ENCODE results near the gene LRRC61. TPM values are rescaled to one million over a fixed set of nuclear protein-coding genes. Genes with fewer than 3 reads are reported as not detected.

Gene LRRC61, protein sequence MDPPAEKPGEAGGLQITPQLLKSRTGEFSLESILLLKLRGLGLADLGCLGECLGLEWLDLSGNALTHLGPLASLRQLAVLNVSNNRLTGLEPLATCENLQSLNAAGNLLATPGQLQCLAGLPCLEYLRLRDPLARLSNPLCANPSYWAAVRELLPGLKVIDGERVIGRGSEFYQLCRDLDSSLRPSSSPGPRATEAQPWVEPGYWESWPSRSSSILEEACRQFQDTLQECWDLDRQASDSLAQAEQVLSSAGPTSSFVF
- total RNA-seq (2016; rRNA removed; fragmentation: Illumina TruSeq; extraction: Trizol) (34.8 and 38.4 TPM in 2 replicates), polyA plus RNA-seq (2011; rRNA removed) (33.0 and 42.2 TPM in 2 replicates), polyA minus RNA-seq (2011; rRNA and poly(A)+ RNA removed; ENCODE audit: low replicate concordance) (45.8 and 71.1 TPM in 2 replicates), Bru-seq, nascent RNA (percentile 82 among the genes with signal in this experiment), BruChase-seq, experiment 1, labeled RNA remaining after a 6-hour chase (percentile 90 among the genes with signal in this experiment), BruChase-seq, experiment 2, labeled RNA remaining after a 2-hour chase (percentile 89 among the genes with signal in this experiment)
- total RNA-seq (2016; cell fraction: cytosol; rRNA removed; fragmentation: Illumina TruSeq; extraction: Trizol; ENCODE audit: low read depth), result 10.3 and 10.8 TPM in 2 replicates
- 30.5 and 35.2 TPM in 2 replicates for total RNA-seq (2016; cell fraction: insoluble cytoplasmic fraction; rRNA removed; fragmentation: Illumina TruSeq; extraction: Trizol)
- 34.2 and 36.9 TPM in 2 replicates for total RNA-seq (2016; cell fraction: membrane; rRNA removed; fragmentation: Illumina TruSeq; extraction: Trizol)
- total RNA-seq (2016; cell fraction: nucleus; rRNA removed; fragmentation: Illumina TruSeq; extraction: Trizol), result 25.0 and 31.2 TPM in 2 replicates
- 34.7 and 58.3 TPM in 2 replicates for polyA plus RNA-seq (2011; cell fraction: cytosol; rRNA removed)
- polyA plus RNA-seq (2011; cell fraction: nucleus; rRNA removed), result 25.0 and 33.0 TPM in 2 replicates
- polyA plus RNA-seq (2012), result 22.2 and 36.3 TPM in 2 replicates
- 19.9 and 25.0 TPM in 2 replicates for polyA plus RNA-seq (2016; cell fraction: cytosol; fragmentation: Illumina TruSeq; extraction: Trizol; ENCODE audit: low read depth)
- 36.4 and 46.3 TPM in 2 replicates for polyA plus RNA-seq (2016; cell fraction: insoluble cytoplasmic fraction; fragmentation: Illumina TruSeq; extraction: Trizol; ENCODE audit: low read depth)
- polyA plus RNA-seq (2016; cell fraction: membrane; fragmentation: Illumina TruSeq; extraction: Trizol; ENCODE audit: low read depth), result 41.1 and 42.5 TPM in 2 replicates
- 34.8 and 36.2 TPM in 2 replicates for polyA plus RNA-seq (2016; cell fraction: nucleus; fragmentation: Illumina TruSeq; extraction: Trizol; ENCODE audit: insufficient read depth, low read depth)
- polyA minus RNA-seq (2011; cell fraction: cytosol; rRNA and poly(A)+ RNA removed), result 33.7 and 34.5 TPM in 2 replicates
- 13.3 and 15.4 TPM in 2 replicates for polyA minus RNA-seq (2011; cell fraction: nucleus; rRNA and poly(A)+ RNA removed)
- long read RNA-seq, experiment 1, transcript LRRC61-202 (3 exons, 1,877 nt), result major isoform, 95 of 114 reads
- long read RNA-seq, experiment 1, transcript LRRC61-203 (3 exons, 667 nt), result minor isoform, 5 of 114 reads
- long read RNA-seq, experiment 1, partial matches to known transcripts, result 11 of 114 reads
- long read RNA-seq, experiment 1, other reads (novel, unspliced or antisense), result 2 of 114 reads
- long read RNA-seq, experiment 2, transcript LRRC61-203 (3 exons, 667 nt), result minor isoform, 25 of 228 reads
- long read RNA-seq, experiment 2, transcript LRRC61-202 (3 exons, 1,877 nt), result major isoform, 153 of 228 reads
- long read RNA-seq, experiment 2, partial matches to known transcripts, result 47 of 228 reads
- long read RNA-seq, experiment 2, other reads (novel, unspliced or antisense), result 1 of 228 reads

- H3K4me2 ChIP-seq (ENCODE audit: low read depth, low read length), result peak within 1 kb of the TSS; percentile 96
- H3K4me3 ChIP-seq (replicated peaks in 1 of 3; ENCODE audit: insufficient read depth in 1 of 3, low read depth in 2 of 3, low read length in 3 of 3), result peak within 1 kb of the TSS; percentile 74 to 81 (median 77)
- no peaks in the 10 kb centered on the region for H4K20me1 ChIP-seq (ENCODE audit: insufficient read depth, low read length)
- peak within 1 kb of the TSS; percentile 92 for H3K9ac ChIP-seq (ENCODE audit: insufficient read depth, low read depth, low read length)
- peaks cover 59% of the 10 kb centered on the region for H3K79me2 ChIP-seq (ENCODE audit: insufficient read depth, low read length)
- in situ Hi-C loops (cut with HindIII; ENCODE audit: extremely low pct_ligation_motif_present, low pct_unique_long_range_greater_than_20kb), result no loop called here
- no peaks in the 10 kb centered on the region for H3K9me3 ChIP-seq (ENCODE audit: low read length)
- 0% methylated on average over 22 of the region's 82 CpGs for WGBS (ENCODE audit: low lambda C conversion rate)
- no TSS peak for BruUV-seq (replicated peaks)
- H3K4me1 ChIP-seq (ENCODE audit: insufficient read depth, low read length), result peaks cover 54% of the 10 kb centered on the region
- ChIA-PET CTCF (ENCODE audit: low intra/inter-chr PET ratio, low total read pairs) (no interaction called here), POLR2A (interaction anchor here (0.7 to 5.4 kb wide), 13 partner anchors 9 to 82 kb away, joined by 3 to 41 read pairs (median 6); partner anchors contain the start of genes RARRES2 and REPIN1)
- intact Hi-C loops (cut with micrococcal nuclease; ENCODE audit: unreplicated experiment), result loop anchor here (1.0 to 5.0 kb wide), 2 partner anchors 34 to 66 kb away; no protein-coding TSS in a partner anchor
- peaks cover 10 to 30% of the 10 kb centered on the region in 2 experiments for H3K36me3 ChIP-seq (replicated peaks in 1 of 2; ENCODE audit: control insufficient read depth in 1 of 2, insufficient read depth in 2 of 2, low read length in 2 of 2)
- peak; percentile 63 for FAIRE-seq
- H3K27me3 ChIP-seq (ENCODE audit: control insufficient read depth in 1 of 2, insufficient read depth in 2 of 2, low read length in 2 of 2), result no peaks in the 10 kb centered on the region; a peak in 1 of 5 replicates
- peak within 1 kb of the TSS; percentile 38 for H2AFZ ChIP-seq (ENCODE audit: low read length)
- ATAC-seq, result peak; percentile 82
- peak; percentile 74 for DNase-seq (ENCODE audit: low spot score)
- peak within 1 kb of the TSS; percentile 84 for H3K27ac ChIP-seq (ENCODE audit: extremely low read length, insufficient read depth, low read length)
- no peak for TF ChIP-seq NFE2L2 (IDR thresholded peaks at IDR 0.05; ENCODE audit: low read length)
- TF ChIP-seq SOX5 (CRISPR knock-in tag; IDR thresholded peaks at IDR 0.05; ENCODE audit: borderline replicate concordance), result peak; percentile 16; the same call in 1 of the 2 replicates
- TF ChIP-seq, protein P1, sequence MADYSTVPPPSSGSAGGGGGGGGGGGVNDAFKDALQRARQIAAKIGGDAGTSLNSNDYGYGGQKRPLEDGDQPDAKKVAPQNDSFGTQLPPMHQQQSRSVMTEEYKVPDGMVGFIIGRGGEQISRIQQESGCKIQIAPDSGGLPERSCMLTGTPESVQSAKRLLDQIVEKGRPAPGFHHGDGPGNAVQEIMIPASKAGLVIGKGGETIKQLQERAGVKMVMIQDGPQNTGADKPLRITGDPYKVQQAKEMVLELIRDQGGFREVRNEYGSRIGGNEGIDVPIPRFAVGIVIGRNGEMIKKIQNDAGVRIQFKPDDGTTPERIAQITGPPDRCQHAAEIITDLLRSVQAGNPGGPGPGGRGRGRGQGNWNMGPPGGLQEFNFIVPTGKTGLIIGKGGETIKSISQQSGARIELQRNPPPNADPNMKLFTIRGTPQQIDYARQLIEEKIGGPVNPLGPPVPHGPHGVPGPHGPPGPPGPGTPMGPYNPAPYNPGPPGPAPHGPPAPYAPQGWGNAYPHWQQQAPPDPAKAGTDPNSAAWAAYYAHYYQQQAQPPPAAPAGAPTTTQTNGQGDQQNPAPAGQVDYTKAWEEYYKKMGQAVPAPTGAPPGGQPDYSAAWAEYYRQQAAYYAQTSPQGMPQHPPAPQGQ (CRISPR knock-in tag; IDR thresholded peaks at IDR 0.05; ENCODE audit: borderline replicate concordance), result no peak
- peak; percentile 81; the same call in 1 of the 2 replicates for TF ChIP-seq HOMEZ (CRISPR knock-in tag; IDR thresholded peaks at IDR 0.05; ENCODE audit: low read depth)
- TF ChIP-seq HDAC6 (IDR thresholded peaks at IDR 0.05; ENCODE audit: low read depth, low read length), result no peak
- TF ChIP-seq NAIF1 (CRISPR knock-in tag; IDR thresholded peaks at IDR 0.05; ENCODE audit: borderline replicate concordance), result peak; percentile 94
- no peak for TF ChIP-seq HHEX (CRISPR knock-in tag; IDR thresholded peaks at IDR 0.05)
- TF ChIP-seq CBX1 (IDR thresholded peaks at IDR 0.05; ENCODE audit: low read depth), result peak; percentile 53
- TF ChIP-seq GPN1 (CRISPR knock-in tag; IDR thresholded peaks at IDR 0.05; ENCODE audit: borderline replicate concordance), result 0 out of 2 replicates have a peak, but pooled peaks have one; percentile 43
- peak; percentile 69; the same call in 1 of the 2 replicates for TF ChIP-seq ZNF879 (CRISPR knock-in tag; IDR thresholded peaks at IDR 0.05)
- no peak for TF ChIP-seq ZNF382 (CRISPR knock-in tag; IDR thresholded peaks at IDR 0.05; ENCODE audit: borderline replicate concordance)
- no peak for TF ChIP-seq ZFP62 (CRISPR knock-in tag; IDR thresholded peaks at IDR 0.05)
- peak; percentile 87 to 94 for TF ChIP-seq POLR2A (IDR thresholded peaks at IDR 0.05; ENCODE audit: insufficient read depth in 1 of 2, low read depth in 2 of 2, low read length in 2 of 2)
Measured at GRCh38 chr7:150322833-150323681, at the start of gene LRRC61, which contains the start of gene ACTR3C. Gene LRRC61 (plus strand): TSS chr7:150323355. CDS start chr7:150336862, 13,507 bp downstream. Gene ACTR3C (minus strand): TSS chr7:150323545. CDS start chr7:150295296, 28,249 bp downstream.

All from HepG2 (cell line).